Hepatocyte (in vitro differentiated cells): Measurements from ENCODE around the gene CCDC185.

Source experiments
- CTCF ChIP-seq: fragments of 200-600 bp; sonication (generic); IDR thresholded peaks from 2 replicates; pipeline ENCODE4 v1.5.1; 2016; ENCODE audit warnings: antibody characterized with exemption, mild to moderate bottlenecking; ENCODE audit not compliant: poor library complexity
- EZH2 ChIP-seq: fragments of 200-600 bp; sonication (generic); IDR thresholded peaks from 2 replicates; pipeline ENCODE4 v1.6.1; 2016; ENCODE audit warnings: antibody characterized with exemption, mild to moderate bottlenecking, borderline replicate concordance
- EZH2phosphoT487 ChIP-seq: fragments of 200-600 bp; sonication (generic); IDR thresholded peaks from one replicate; pipeline ENCODE4 v1.6.1; 2018; ENCODE audit warnings: antibody characterized with exemption, mild to moderate bottlenecking, low read depth, moderate library complexity; ENCODE audit not compliant: unreplicated experiment, severe bottlenecking

DNA sequence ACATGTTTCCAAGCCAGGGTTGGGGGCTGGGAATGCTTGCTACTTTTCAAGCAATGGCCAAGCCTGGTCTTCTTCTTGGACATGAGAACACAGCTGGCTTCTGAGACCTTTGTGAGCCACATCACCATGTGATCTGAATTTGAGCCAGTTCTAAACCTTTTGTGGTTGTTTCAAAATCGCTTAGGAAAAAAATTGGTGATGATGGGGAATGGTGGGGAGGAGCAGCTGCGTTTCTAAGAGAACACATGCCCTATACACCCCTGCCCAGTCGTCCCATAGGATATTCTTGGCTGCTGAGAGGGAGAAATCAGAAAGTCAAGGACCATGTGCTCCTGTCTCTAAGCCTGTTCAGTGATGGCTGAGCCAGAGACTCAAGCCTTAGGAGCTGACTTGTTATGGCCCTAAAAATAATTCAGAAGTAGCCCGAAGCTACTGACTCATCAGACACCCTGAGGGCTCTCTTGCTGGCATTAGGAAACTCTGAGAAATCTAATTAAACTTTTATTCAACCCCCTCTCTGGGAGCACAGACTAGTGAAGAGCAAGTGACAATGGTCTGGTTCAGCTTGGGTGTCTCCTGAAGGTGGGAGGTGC lies 30.5 kb downstream of the CCDC185 start:
- no peak for TF ChIP-seq CTCF
- no peak for TF ChIP-seq EZH2phosphoT487
- TF ChIP-seq EZH2, result no peak
